Activated B cell treated with CpG ODN at 0.5 μM for 24 hours (primary cell): ENCODE data around the gene NR2E1. TPM values are rescaled to one million over a fixed set of nuclear protein-coding genes. Genes with fewer than 3 reads are reported as not detected.

Experiments
- ATAC-seq: fragments of 200-7000 bp; cut with Tn5 transposase; one replicate; pipeline ENCODE4 v1.10.0; 2021; ENCODE audit warnings: low read depth, mild to moderate bottlenecking, moderate library complexity
- CTCF ChIA-PET: fragments of 350-600 bp; sonication (Branson Sonifier 250); formaldehyde crosslinking; loops from one replicate; lab custom pipeline; 2021; ENCODE audit warnings: antibody characterized with exemption; lab: Charles Lee
- POLR2A ChIA-PET: fragments of 350-600 bp; sonication (Branson Sonifier 250); formaldehyde crosslinking; loops from one replicate; lab custom pipeline; 2021; ENCODE audit warnings: antibody characterized with exemption; lab: Charles Lee
- DNase-seq: peaks from one replicate; pipeline ENCODE4 v3.0.0; 2022
- H3K27ac Mint-ChIP-seq: one replicate; pipeline ENCODE4 v1.8.0; 2020; ENCODE audit warnings: mixed read lengths
- H3K27me3 Mint-ChIP-seq: one replicate; pipeline ENCODE4 v1.8.0; 2021; ENCODE audit warnings: mixed read lengths
- H3K36me3 Mint-ChIP-seq: one replicate; pipeline ENCODE4 v1.8.0; 2021; ENCODE audit warnings: low read depth, mixed read lengths
- H3K4me1 Mint-ChIP-seq: one replicate; pipeline ENCODE4 v1.8.0; 2021; ENCODE audit warnings: mixed read lengths
- H3K4me3 Mint-ChIP-seq: one replicate; pipeline ENCODE4 v1.8.0; 2020; ENCODE audit warnings: mild to moderate bottlenecking, mixed read lengths
- H3K9me3 Mint-ChIP-seq: one replicate; pipeline ENCODE4 v1.8.0; 2020; ENCODE audit warnings: mixed read lengths
- intact Hi-C: fragments of 100-400 bp; cut with micrococcal nuclease; formaldehyde crosslinking; loops from one replicate; pipeline ENCODE4 v1.15.1; 2024
- total RNA-seq: library from RNA; stranded (reverse); gene quantifications from 2 replicates; pipeline ENCODE4 v1.2.3, GENCODE V29; 2022
- TF ChIP-seq, protein P1 (sequence below): fragments of 200-600 bp; IDR thresholded peaks from one replicate; pipeline ENCODE4 v1.8.0; 2022; ENCODE audit warnings: antibody characterized with exemption, mild to moderate bottlenecking

NR2E1 gene
- total RNA-seq, 1 donor from 2014 or later, result not detected

- H3K36me3 Mint-ChIP-seq, result peaks cover 50% of the 10 kb centered on the region
- no peaks in the 10 kb centered on the region for H3K9me3 Mint-ChIP-seq
- POLR2A ChIA-PET, result no interaction called here
- H3K4me1 Mint-ChIP-seq, result peaks cover 30% of the 10 kb centered on the region
- intact Hi-C loops, result no loop called here
- TF ChIP-seq, protein P1, sequence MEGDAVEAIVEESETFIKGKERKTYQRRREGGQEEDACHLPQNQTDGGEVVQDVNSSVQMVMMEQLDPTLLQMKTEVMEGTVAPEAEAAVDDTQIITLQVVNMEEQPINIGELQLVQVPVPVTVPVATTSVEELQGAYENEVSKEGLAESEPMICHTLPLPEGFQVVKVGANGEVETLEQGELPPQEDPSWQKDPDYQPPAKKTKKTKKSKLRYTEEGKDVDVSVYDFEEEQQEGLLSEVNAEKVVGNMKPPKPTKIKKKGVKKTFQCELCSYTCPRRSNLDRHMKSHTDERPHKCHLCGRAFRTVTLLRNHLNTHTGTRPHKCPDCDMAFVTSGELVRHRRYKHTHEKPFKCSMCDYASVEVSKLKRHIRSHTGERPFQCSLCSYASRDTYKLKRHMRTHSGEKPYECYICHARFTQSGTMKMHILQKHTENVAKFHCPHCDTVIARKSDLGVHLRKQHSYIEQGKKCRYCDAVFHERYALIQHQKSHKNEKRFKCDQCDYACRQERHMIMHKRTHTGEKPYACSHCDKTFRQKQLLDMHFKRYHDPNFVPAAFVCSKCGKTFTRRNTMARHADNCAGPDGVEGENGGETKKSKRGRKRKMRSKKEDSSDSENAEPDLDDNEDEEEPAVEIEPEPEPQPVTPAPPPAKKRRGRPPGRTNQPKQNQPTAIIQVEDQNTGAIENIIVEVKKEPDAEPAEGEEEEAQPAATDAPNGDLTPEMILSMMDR, result no peak
- no peak overlapping the region for H3K27ac Mint-ChIP-seq
- ATAC-seq, result no peak
- CTCF ChIA-PET, result interaction anchor here (1.0 kb wide), 1 partner anchor 265 kb away, joined by 5 read pairs; no protein-coding TSS in a partner anchor
- DNase-seq, result no peak
- no peaks in the 10 kb centered on the region for H3K27me3 Mint-ChIP-seq
- no peak overlapping the region for H3K4me3 Mint-ChIP-seq
Measured at GRCh38 chr6:108227290-108227689, 61.5 kb downstream of the NR2E1 start.

DNA sequence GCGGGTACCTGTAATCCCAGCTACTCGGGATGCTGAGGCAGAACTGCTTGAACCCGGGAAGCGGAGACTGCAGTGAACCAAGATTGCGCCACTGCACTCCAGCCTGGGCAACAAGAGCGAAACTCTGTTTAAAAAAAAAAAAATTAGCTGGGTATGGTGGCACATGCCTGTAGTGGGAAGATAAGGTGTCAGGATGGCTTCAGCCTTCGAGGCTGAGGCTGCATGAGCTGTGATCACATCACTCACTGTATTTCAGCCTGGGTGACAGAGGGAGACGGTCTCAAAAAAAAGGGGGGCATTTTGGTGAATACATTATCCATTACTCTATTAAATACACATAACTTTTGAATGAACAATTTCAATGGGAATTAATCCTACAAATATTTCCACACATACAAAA, 62.6 kb downstream of the NR2E1 start:
- Mint-ChIP-seq H3K9me3 (no peaks in the 10 kb centered on the region), H3K4me1 (peaks cover 35% of the 10 kb centered on the region), H3K4me3 (no peak overlapping the region), H3K27me3 (no peaks in the 10 kb centered on the region), H3K27ac (no peak overlapping the region), H3K36me3 (peaks cover 49% of the 10 kb centered on the region)
- CTCF ChIA-PET, result no interaction called here
- ATAC-seq, result no peak
- intact Hi-C loops, result no loop called here
- no peak for DNase-seq
- POLR2A ChIA-PET, result no interaction called here
- TF ChIP-seq, protein P1, result no peak

- peaks cover 65% of the 10 kb centered on the region for H3K36me3 Mint-ChIP-seq
- H3K9me3 Mint-ChIP-seq, result no peaks in the 10 kb centered on the region
- DNase-seq, result no peak
- POLR2A ChIA-PET, result interaction anchor here (1.5 kb wide), 1 partner anchor 27 kb away, joined by 3 read pairs; no protein-coding TSS in a partner anchor
- H3K27me3 Mint-ChIP-seq, result no peaks in the 10 kb centered on the region
- CTCF ChIA-PET, result no interaction called here
- TF ChIP-seq, protein P1, result no peak
- peaks cover 39% of the 10 kb centered on the region for H3K4me1 Mint-ChIP-seq
- H3K4me3 Mint-ChIP-seq, result no peak overlapping the region
- intact Hi-C loops, result no loop called here
- no peak overlapping the region for H3K27ac Mint-ChIP-seq
- ATAC-seq, result no peak
Measured at GRCh38 chr6:108235127-108235526, 69.3 kb downstream of the NR2E1 start.

DNA sequence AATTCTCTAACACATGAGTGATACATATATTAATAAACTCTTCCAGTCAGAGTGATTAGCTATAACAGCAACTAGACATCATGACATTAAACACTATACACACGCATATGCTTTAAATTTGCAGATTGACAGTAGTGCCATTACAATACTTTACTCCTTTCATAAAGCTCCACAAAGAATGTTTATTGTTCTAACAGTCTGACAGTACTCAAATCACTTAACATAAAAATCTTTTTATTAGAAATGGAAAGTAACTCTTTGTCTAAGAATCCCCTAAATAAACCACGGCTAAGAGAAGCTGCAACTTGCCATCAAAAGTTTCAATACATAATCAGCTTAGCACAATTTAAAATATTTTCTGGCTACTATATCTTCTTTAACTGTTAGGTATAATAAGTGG, 71.0 kb downstream of the NR2E1 start:
- Mint-ChIP-seq H3K9me3 (no peaks in the 10 kb centered on the region), H3K4me3 (no peak overlapping the region), H3K36me3 (peaks cover 69% of the 10 kb centered on the region), H3K27ac (no peak overlapping the region), H3K4me1 (peaks cover 42% of the 10 kb centered on the region), H3K27me3 (no peaks in the 10 kb centered on the region)
- CTCF ChIA-PET, result interaction anchor here (1.4 kb wide), 1 partner anchor 217 kb away, joined by 4 read pairs; no protein-coding TSS in a partner anchor
- ATAC-seq (no peak), DNase-seq (no peak)
- TF ChIP-seq, protein P1, result no peak
- POLR2A ChIA-PET, result no interaction called here
- intact Hi-C loops, result no loop called here

DNA sequence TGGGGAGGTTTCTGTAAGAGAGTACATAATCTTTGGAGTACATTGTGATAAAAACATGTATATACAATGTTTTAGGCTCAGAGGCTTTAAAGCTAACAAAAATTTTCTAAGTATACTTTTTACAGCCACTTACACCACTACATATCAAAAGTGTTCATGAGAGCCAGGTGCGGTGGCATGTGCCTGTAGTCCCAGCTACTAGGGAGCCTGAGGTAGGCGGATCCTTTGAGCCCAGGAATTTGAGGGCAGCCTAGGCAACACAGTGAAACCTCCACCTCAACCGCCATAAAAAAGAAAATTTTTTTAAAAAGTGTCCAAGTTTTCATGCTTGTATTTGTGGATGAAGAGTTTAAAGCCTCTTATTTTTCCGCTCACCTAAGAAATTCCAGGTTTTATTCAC, 72.5 kb downstream of the NR2E1 start:
- intact Hi-C loops, result no loop called here
- peaks cover 43% of the 10 kb centered on the region for H3K4me1 Mint-ChIP-seq
- ChIA-PET CTCF (no interaction called here), POLR2A (no interaction called here)
- ATAC-seq (no peak), DNase-seq (no peak)
- no peak overlapping the region for H3K27ac Mint-ChIP-seq
- TF ChIP-seq, protein P1, result no peak
- H3K9me3 Mint-ChIP-seq, result peaks cover 5% of the 10 kb centered on the region
- H3K27me3 Mint-ChIP-seq, result no peaks in the 10 kb centered on the region
- peaks cover 73% of the 10 kb centered on the region for H3K36me3 Mint-ChIP-seq
- no peak overlapping the region for H3K4me3 Mint-ChIP-seq

Other genes starting within 250 kb of the NR2E1 start
- 64.4 and 68.3 TPM in 2 replicates for gene SEC63, start 207.8 kb upstream of the NR2E1 start, total RNA-seq
- gene OSTM1, start 91.3 kb upstream of the NR2E1 start, total RNA-seq, result 17.6 and 21.4 TPM in 2 replicates
- 121 and 133 TPM in 2 replicates for gene SNX3, start 95.0 kb downstream of the NR2E1 start, total RNA-seq
- 7.5 and 10.3 TPM in 2 replicates for gene AFG1L, start 129.0 kb downstream of the NR2E1 start, total RNA-seq